Nephron progenitor cell (in vitro differentiated cells): ENCODE measurements around the gene AAK1.
"Not testable (repeated sequence)": the region's sequence is repeated elsewhere in the genome, so short reads cannot be mapped to it uniquely, and the experiment has no call there.

ENCODE experiments used
- DNase-seq: peaks from one replicate; pipeline ENCODE4 v3.0.0; 2021
- H3K27ac Mint-ChIP-seq: 2 replicates; pipeline ENCODE4 v1.8.0; 2021; ENCODE audit warnings: mild to moderate bottlenecking, moderate library complexity, mixed read lengths
- H3K27me3 Mint-ChIP-seq: 2 replicates; pipeline ENCODE4 v1.8.0; 2021; ENCODE audit warnings: mild to moderate bottlenecking, low read depth, mixed read lengths; ENCODE audit not compliant: poor library complexity
- H3K36me3 Mint-ChIP-seq: 2 replicates; pipeline ENCODE4 v1.8.0; 2021; ENCODE audit warnings: low read depth, mixed read lengths
- H3K4me1 Mint-ChIP-seq: 2 replicates; pipeline ENCODE4 v1.8.0; 2021; ENCODE audit warnings: mixed read lengths
- H3K4me3 Mint-ChIP-seq: 2 replicates; pipeline ENCODE4 v1.8.0; 2021; ENCODE audit warnings: mild to moderate bottlenecking, moderate library complexity, mixed read lengths
- H3K9me3 Mint-ChIP-seq: 2 replicates; pipeline ENCODE4 v1.8.0; 2021; ENCODE audit warnings: mild to moderate bottlenecking, moderate library complexity, mixed read lengths
- CTCF ChIP-seq: fragments of 200-600 bp; sonication (generic); IDR thresholded peaks from 2 replicates; pipeline ENCODE4 v1.5.0; 2021; ENCODE audit warnings: antibody characterized with exemption

AAK1 gene

GRCh38 chr2:69554981-69555380 lies 88.6 kb downstream of the AAK1 start:
- Mint-ChIP-seq H3K4me1 (peaks cover 3% of the 10 kb centered on the region), H3K9me3 (no peaks in the 10 kb centered on the region), H3K27ac (peak overlapping the region; percentile 8), H3K36me3 (peaks cover 21% of the 10 kb centered on the region), H3K4me3 (no peak overlapping the region), H3K27me3 (peaks cover 3% of the 10 kb centered on the region)
- DNase-seq: no peak
- TF ChIP-seq CTCF: no peak

GRCh38 chr2:69554568-69554967 lies 89.0 kb downstream of the AAK1 start:
- Mint-ChIP-seq H3K36me3 (peaks cover 23% of the 10 kb centered on the region), H3K9me3 (peaks cover 1% of the 10 kb centered on the region), H3K27me3 (peaks cover 3% of the 10 kb centered on the region), H3K4me3 (no peak overlapping the region), H3K27ac (peak overlapping the region; percentile 8), H3K4me1 (no peaks in the 10 kb centered on the region)
- TF ChIP-seq CTCF: no peak
- no peak for DNase-seq

GRCh38 chr2:69553991-69554390 lies 89.5 kb downstream of the AAK1 start:
- no peaks in the 10 kb centered on the region for H3K4me1 Mint-ChIP-seq
- H3K36me3 Mint-ChIP-seq: peaks cover 27% of the 10 kb centered on the region
- H3K27ac Mint-ChIP-seq: no peak overlapping the region
- TF ChIP-seq CTCF: no peak
- no peak overlapping the region for H3K4me3 Mint-ChIP-seq
- H3K9me3 Mint-ChIP-seq: peaks cover 5% of the 10 kb centered on the region
- H3K27me3 Mint-ChIP-seq: no peaks in the 10 kb centered on the region
- DNase-seq: no peak

- not testable (repeated sequence) for H3K4me3 Mint-ChIP-seq, H3K4me1 Mint-ChIP-seq, DNase-seq, H3K27ac Mint-ChIP-seq, H3K27me3 Mint-ChIP-seq
- Mint-ChIP-seq H3K9me3 (peaks cover 34% of the 10 kb centered on the region), H3K36me3 (peaks cover 51% of the 10 kb centered on the region)
Observed at GRCh38 chr2:69550511-69550910, 93.0 kb downstream of the AAK1 start.

GRCh38 chr2:69549421-69549820 lies 94.1 kb downstream of the AAK1 start:
- H3K27ac Mint-ChIP-seq: no peak overlapping the region
- H3K4me1 Mint-ChIP-seq: no peaks in the 10 kb centered on the region
- peaks cover 60% of the 10 kb centered on the region for H3K36me3 Mint-ChIP-seq
- H3K27me3 Mint-ChIP-seq: no peaks in the 10 kb centered on the region
- H3K4me3 Mint-ChIP-seq: no peak overlapping the region
- DNase-seq: no peak
- TF ChIP-seq CTCF: no peak
- peaks cover 34% of the 10 kb centered on the region for H3K9me3 Mint-ChIP-seq

GRCh38 chr2:69547984-69548715 lies 95.4 kb downstream of the AAK1 start:
- H3K27me3 Mint-ChIP-seq: no peaks in the 10 kb centered on the region
- H3K4me1 Mint-ChIP-seq: no peaks in the 10 kb centered on the region
- H3K9me3 Mint-ChIP-seq: peaks cover 34% of the 10 kb centered on the region
- DNase-seq: no peak
- no peak overlapping the region for H3K4me3 Mint-ChIP-seq
- no peak overlapping the region for H3K27ac Mint-ChIP-seq
- H3K36me3 Mint-ChIP-seq: peaks cover 60% of the 10 kb centered on the region
- no peak for TF ChIP-seq CTCF
